SU-DHL-6 (cell line): Measurements from ENCODE around the gene HSD17B4.
A peak's percentile ranks its signal among the peaks of the same experiment; 100 is the strongest.

Experiments
- H2AFZ ChIP-seq: fragments of 200-600 bp; sonication (generic); 2 replicates; pipeline ENCODE4 v1.6.1; 2014; ENCODE audit warnings: low read depth, mild to moderate bottlenecking, moderate library complexity, mixed read lengths, antibody characterized with exemption, low read length; ENCODE audit not compliant: severe bottlenecking
- H3F3A ChIP-seq: fragments of 200-600 bp; shearing (Covaris generic); 2 replicates; pipeline ENCODE4 v1.6.0; 2016; ENCODE audit warnings: antibody characterized with exemption, mild to moderate bottlenecking; ENCODE audit not compliant: insufficient read depth
- H3K27ac ChIP-seq: fragments of 200-600 bp; sonication (generic); 2 replicates; pipeline ENCODE4 v1.5.1; 2016; ENCODE audit warnings: low read depth, mild to moderate bottlenecking, low read length, moderate library complexity, mixed read lengths
- H3K27me3 ChIP-seq: fragments of 200-600 bp; sonication (generic), shearing (Covaris generic); 2 replicates; pipeline ENCODE4 v1.6.0; 2014; ENCODE audit warnings: mild to moderate bottlenecking, low read length
- H3K36me3 ChIP-seq: fragments of 200-600 bp; sonication (generic); 2 replicates; pipeline ENCODE4 v1.6.1; 2014; ENCODE audit warnings: mild to moderate bottlenecking, low read length, mixed read lengths
- H3K4me2 ChIP-seq: fragments of 300-600, 200-600 bp; shearing (Covaris generic), sonication (generic); 2 replicates; pipeline ENCODE4 v1.6.0; 2014; ENCODE audit warnings: low read length, low read depth, mild to moderate bottlenecking; ENCODE audit not compliant: poor library complexity, severe bottlenecking
- H3K4me3 ChIP-seq: fragments of 200-600 bp; sonication (generic); 2 replicates; pipeline ENCODE4 v1.5.1; 2014; ENCODE audit warnings: antibody characterized with exemption, low read length, mild to moderate bottlenecking, mixed read lengths; ENCODE audit not compliant: insufficient read depth, poor library complexity, severe bottlenecking
- H3K79me2 ChIP-seq: fragments of 200-600 bp; sonication (generic); 2 replicates; pipeline ENCODE4 v1.6.1; 2014; ENCODE audit warnings: mild to moderate bottlenecking, low read length, moderate library complexity; ENCODE audit not compliant: insufficient read depth
- H3K9ac ChIP-seq: fragments of 200-600 bp; sonication (generic); 2 replicates; pipeline ENCODE4 v1.7.0; 2014; ENCODE audit warnings: mild to moderate bottlenecking, low read length
- H3K9me2 ChIP-seq: fragments of 200-600 bp; sonication (generic); replicated peaks from 2 replicates; pipeline ENCODE4 v1.6.1; 2014; ENCODE audit warnings: low read length; ENCODE audit not compliant: insufficient read depth
- H3K9me3 ChIP-seq: fragments of 200-600 bp; sonication (generic); 2 replicates; pipeline ENCODE4 v1.6.1; 2014; ENCODE audit warnings: low read length, mixed read lengths; ENCODE audit not compliant: insufficient read depth
- H4K20me1 ChIP-seq: fragments of 200-600 bp; sonication (generic); 2 replicates; pipeline ENCODE4 v1.6.1; 2014; ENCODE audit warnings: low read depth, mild to moderate bottlenecking, antibody characterized with exemption, low read length, moderate library complexity, mixed read lengths
- CTCF ChIP-seq: fragments of 200-600 bp; sonication (generic); IDR thresholded peaks from one replicate; pipeline ENCODE4 v1.5.1; 2017; ENCODE audit warnings: antibody characterized with exemption, mild to moderate bottlenecking, low read length, moderate library complexity; ENCODE audit not compliant: insufficient read depth, poor library complexity, severe bottlenecking
- EZH2phosphoT487 ChIP-seq: fragments of 200-600 bp; sonication (generic), shearing (Covaris generic); conservative IDR thresholded peaks from 2 replicates; pipeline ENCODE4 v1.6.1; 2018; ENCODE audit warnings: mild to moderate bottlenecking, antibody characterized with exemption, low read length, moderate library complexity, mixed read lengths

HSD17B4 gene

GRCh38 chr5:119418606-119419100, 33.6 kb upstream of the HSD17B4 start:
- Histone ChIP-seq H3K27ac (no peak overlapping the region), H3K4me3 (no peak overlapping the region), H4K20me1 (no peaks in the 10 kb centered on the region), H3K9me3 (no peaks in the 10 kb centered on the region), H3F3A (no peaks in the 10 kb centered on the region), H3K4me2 (peak overlapping the region; percentile 29), H3K9me2 (no peaks in the 10 kb centered on the region), H3K27me3 (no peaks in the 10 kb centered on the region), H2AFZ (no peak overlapping the region), H3K79me2 (no peaks in the 10 kb centered on the region), H3K9ac (no peak overlapping the region), H3K36me3 (no peaks in the 10 kb centered on the region)
- no peak for TF ChIP-seq EZH2phosphoT487
- no peak for TF ChIP-seq CTCF

- Histone ChIP-seq H3K4me2 (no peak overlapping the region), H3K27me3 (no peaks in the 10 kb centered on the region), H3K9me2 (no peaks in the 10 kb centered on the region), H3K9me3 (no peaks in the 10 kb centered on the region), H3F3A (no peaks in the 10 kb centered on the region), H3K4me3 (no peak overlapping the region), H4K20me1 (no peaks in the 10 kb centered on the region), H3K36me3 (no peaks in the 10 kb centered on the region), H3K27ac (no peak overlapping the region), H2AFZ (no peak overlapping the region), H3K9ac (no peak overlapping the region), H3K79me2 (no peaks in the 10 kb centered on the region)
- TF ChIP-seq EZH2phosphoT487 (no peak), CTCF (no peak)
These were observed 32.1 kb upstream of the HSD17B4 start for GRCh38 chr5:119420169-119420568.

- no peaks in the 10 kb centered on the region for H3K9me2 ChIP-seq
- H3K27ac ChIP-seq: no peak overlapping the region
- TF ChIP-seq CTCF (no peak), EZH2phosphoT487 (no peak)
- H3K27me3 ChIP-seq: no peaks in the 10 kb centered on the region
- H4K20me1 ChIP-seq: no peaks in the 10 kb centered on the region
- H3F3A ChIP-seq: no peaks in the 10 kb centered on the region
- H2AFZ ChIP-seq: no peak overlapping the region
- no peak overlapping the region for H3K4me2 ChIP-seq
- no peak overlapping the region for H3K9ac ChIP-seq
- no peak overlapping the region for H3K4me3 ChIP-seq
- no peaks in the 10 kb centered on the region for H3K36me3 ChIP-seq
- H3K79me2 ChIP-seq: no peaks in the 10 kb centered on the region
- no peaks in the 10 kb centered on the region for H3K9me3 ChIP-seq
These were observed 26.2 kb upstream of the HSD17B4 start for GRCh38 chr5:119426057-119426456.
